GM12878 (cell line): ENCODE measurements around the gene SPATC1L. TPM values are rescaled to one million over a fixed set of nuclear protein-coding genes. Genes with fewer than 3 reads are reported as not detected.

Experiments used
- ATAC-seq: fragments of 200-7000 bp; cut with Tn5 transposase; 3 replicates; pipeline ENCODE4 v1.9.1; 2020; ENCODE audit warnings: mild to moderate bottlenecking, moderate library complexity
- BruUV-seq: library from RNA; stranded (reverse); fragments of 400-500 nt; replicated peaks from 2 replicates; lab custom pipeline; 2021; lab: Mats Ljungman, UMichigan
- CTCF ChIA-PET: fragments of 300-600 bp; sonication (Branson Sonifier 250); formaldehyde crosslinking; extraction: SDS; loops from one replicate; lab custom pipeline; 2021; ENCODE audit warnings: inconsistent platforms; lab: Yijun Ruan, JAX
- POLR2A ChIA-PET: fragments of 350-600 bp; formaldehyde crosslinking; extraction: SDS; loops from one replicate; lab custom pipeline; 2021; ENCODE audit warnings: inconsistent platforms; lab: Charles Lee
- RAD21 ChIA-PET: fragments of 300-600 bp; sonication (Branson Sonifier 250); formaldehyde crosslinking; loops from one replicate; lab custom pipeline; 2023; ENCODE audit warnings: antibody characterized with exemption; ENCODE audit not compliant: unreplicated experiment; lab: Charles Lee
- SMC1A ChIA-PET: fragments of 300-600 bp; sonication (Branson Sonifier 250); formaldehyde crosslinking; loops from one replicate; lab custom pipeline; 2023; ENCODE audit not compliant: unreplicated experiment, uncharacterized antibody; lab: Charles Lee
- DNase-seq: peaks from one replicate; pipeline ENCODE4 v3.0.0-alpha.2; 2011; ENCODE audit warnings: low read depth, low spot score
- FAIRE-seq: peaks from 3 replicates; lab custom pipeline; 2011; peaks lifted over from hg19 to GRCh38; lab: Jason Lieb, UNC
- H2AFZ ChIP-seq: 2 replicates; pipeline ENCODE4 v1.6.0; 2011; ENCODE audit warnings: low read depth, low read length, control low read depth; ENCODE audit not compliant: control insufficient read depth
- H3K27ac ChIP-seq: 2 replicates; pipeline ENCODE4 v1.5.1; 2011; ENCODE audit warnings: control low read depth; ENCODE audit not compliant: control insufficient read depth, insufficient read depth
- H3K27me3 ChIP-seq, 2 experiments: replicated peaks in 1 of 2; 2 replicates each; pipeline versions ENCODE4 v1.6.0 to v1.6.1; 2011; ENCODE audit warnings: low read length in 1 of 2; ENCODE audit not compliant: control insufficient read depth in 2 of 2, insufficient read depth in 2 of 2
- H3K36me3 ChIP-seq, 2 experiments: 2 replicates each; pipeline ENCODE4 v1.5.1; 2011; ENCODE audit warnings: low read length in 1 of 2; ENCODE audit not compliant: control insufficient read depth in 2 of 2, insufficient read depth in 2 of 2
- H3K4me1 ChIP-seq: 2 replicates; pipeline ENCODE4 v1.6.1; 2011; ENCODE audit warnings: mild to moderate bottlenecking, low read length, moderate library complexity, mixed read lengths; ENCODE audit not compliant: control insufficient read depth, insufficient read depth
- H3K4me2 ChIP-seq: 2 replicates; pipeline ENCODE4 v1.6.0; 2011; ENCODE audit warnings: control low read depth; ENCODE audit not compliant: control insufficient read depth, insufficient read depth
- H3K4me3 ChIP-seq: fragments of 200-600 bp; sonication (generic); 2 replicates; pipeline ENCODE4 v1.5.1; 2016
- H3K79me2 ChIP-seq: 2 replicates; pipeline ENCODE4 v1.6.0; 2011; ENCODE audit warnings: low read length; ENCODE audit not compliant: control insufficient read depth, insufficient read depth
- H3K9ac ChIP-seq: 2 replicates; pipeline ENCODE4 v1.8.0; 2011; ENCODE audit warnings: low read length, control low read depth, mixed read lengths; ENCODE audit not compliant: control insufficient read depth, insufficient read depth
- H3K9me3 ChIP-seq: replicated peaks from 3 replicates; pipeline ENCODE4 v1.5.1; 2011; ENCODE audit warnings: mild to moderate bottlenecking, low read length; ENCODE audit not compliant: control insufficient read depth, insufficient read depth
- H4K20me1 ChIP-seq: 2 replicates; pipeline ENCODE4 v1.6.0; 2011; ENCODE audit not compliant: control insufficient read depth, insufficient read depth
- ATF7 ChIP-seq: fragments of 450-650 bp; IDR thresholded peaks from 2 replicates; pipeline ENCODE4 v1.6.1; 2016; ENCODE audit warnings: low read depth, mild to moderate bottlenecking
- BCL11A ChIP-seq: IDR thresholded peaks from 2 replicates; pipeline ENCODE4 v1.6.1; 2011; ENCODE audit warnings: low read depth, low read length
- BMI1 ChIP-seq: fragments of 450-650 bp; IDR thresholded peaks from 2 replicates; pipeline ENCODE4 v1.6.1; 2016; ENCODE audit warnings: mild to moderate bottlenecking, moderate library complexity, borderline replicate concordance
- CBFB ChIP-seq: IDR thresholded peaks from 2 replicates; pipeline ENCODE4 v1.6.1; 2016; ENCODE audit warnings: antibody characterized with exemption, low read depth
- CHD2 ChIP-seq: IDR thresholded peaks from 2 replicates; pipeline ENCODE4 v1.6.1; 2011; ENCODE audit warnings: low read depth, low read length, improper control_type of control experiment, borderline replicate concordance
- GABPA ChIP-seq: IDR thresholded peaks from 2 replicates; pipeline ENCODE4 v1.6.1; 2014; ENCODE audit warnings: antibody characterized with exemption, low read depth, mild to moderate bottlenecking, inconsistent platforms
- HDGF ChIP-seq: fragments of 450-650 bp; IDR thresholded peaks from 2 replicates; pipeline ENCODE4 v1.6.1; 2016; ENCODE audit warnings: antibody characterized with exemption
- JUND ChIP-seq: IDR thresholded peaks from 2 replicates; pipeline ENCODE4 v1.6.1; 2012; ENCODE audit warnings: low read depth, mild to moderate bottlenecking, low read length, improper control_type of control experiment, moderate library complexity
- KDM1A ChIP-seq: fragments of 200-600 bp; sonication (generic); IDR thresholded peaks from 2 replicates; pipeline ENCODE4 v1.6.1; 2016; ENCODE audit warnings: borderline replicate concordance
- MXI1 ChIP-seq: fragments of 150-350 bp; IDR thresholded peaks from 2 replicates; pipeline ENCODE4 v1.6.1; 2011; ENCODE audit warnings: low read depth, mild to moderate bottlenecking, inconsistent platforms, low read length, improper control_type of control experiment
- NBN ChIP-seq: fragments of 450-650 bp; IDR thresholded peaks from 2 replicates; pipeline ENCODE4 v1.6.1; 2016
- PML ChIP-seq: IDR thresholded peaks from 2 replicates; pipeline ENCODE4 v1.6.1; 2012; ENCODE audit warnings: low read length, inconsistent platforms
- RCOR1 ChIP-seq: conservative IDR thresholded peaks from 2 replicates; pipeline ENCODE4 v1.6.1; 2012; ENCODE audit warnings: low read depth, low read length, improper control_type of control experiment
- RELA ChIP-seq: fragments of 450-650 bp; IDR thresholded peaks from 2 replicates; pipeline ENCODE4 v1.8.0; 2014; ENCODE audit warnings: borderline replicate concordance; ENCODE audit not compliant: partially characterized antibody
- RUNX3 ChIP-seq: IDR thresholded peaks from 2 replicates; pipeline ENCODE4 v1.6.1; 2012; ENCODE audit warnings: low read length, inconsistent platforms
- SREBF1 ChIP-seq: IDR thresholded peaks from 2 replicates; pipeline ENCODE4 v1.6.1; 2012; ENCODE audit warnings: mild to moderate bottlenecking, low read length
- TARDBP ChIP-seq: IDR thresholded peaks from 2 replicates; pipeline ENCODE4 v1.6.1; 2016; ENCODE audit warnings: borderline replicate concordance
- ZNF274 ChIP-seq: IDR thresholded peaks from one replicate; pipeline ENCODE4 v1.8.0; 2011; ENCODE audit not compliant: insufficient read length, insufficient read depth
- ZZZ3 ChIP-seq: IDR thresholded peaks from 2 replicates; pipeline ENCODE4 v1.6.1; 2011; ENCODE audit warnings: low read depth; ENCODE audit not compliant: control insufficient read depth, insufficient read length
- WGBS: methylation state at CpG from one replicate; pipeline ENCODE4 v1.1.6; 2016; ENCODE audit warnings: low lambda C conversion rate; ENCODE audit not compliant: insufficient replicate concordance, insufficient coverage; ENCODE audit errors: missing lambda C conversion rate; 5-methylcytosine and 5-hydroxymethylcytosine counted together
- in situ Hi-C: fragments of 300-500 bp; cut with MboI; formaldehyde crosslinking; loops from 9 replicates; pipeline ENCODE4 v1.14.3; 2018; ENCODE audit warnings: mixed read lengths
- intact Hi-C: fragments of 100-400 bp; cut with micrococcal nuclease; formaldehyde crosslinking; loops from one replicate; pipeline ENCODE4 v1.14.2; 2022; ENCODE audit not compliant: unreplicated experiment
- polyA plus RNA-seq, 11 experiments: library from polyadenylated mRNA; depleted of rRNA in 4 of 11; unstranded in 6 of 11; stranded (reverse) in 5 of 11; fragments of >200 nt; fragmentation: Nextera tagmentation in 4 of 11; fragmentation: Illumina TruSeq in 1 of 11; extraction: Ambion mirVana in 4 of 11; extraction: Trizol in 1 of 11; gene quantifications; 1 replicate in 1 of 11; 2 replicates in 10 of 11; pipeline versions ENCODE4 v1.2.1 to v1.2.3, GENCODE V29; 2011 to 2016; ENCODE audit warnings: inconsistent platforms in 2 of 11, missing spikeins in 2 of 11, low read depth in 1 of 11
- total RNA-seq, 4 experiments: library from RNA; depleted of rRNA in 3 of 4; stranded (reverse); fragments of >200 nt in 3 of 4; fragmentation: Illumina TruSeq in 1 of 4; extraction: Trizol in 1 of 4; gene quantifications; 2 replicates each; pipeline versions ENCODE4 v1.2.1 to v1.2.3, GENCODE V29; 2013 to 2021
- TF ChIP-seq, protein P1 (sequence below): IDR thresholded peaks from 2 replicates; pipeline ENCODE4 v1.6.1; 2011; ENCODE audit warnings: low read depth, mild to moderate bottlenecking, low read length, moderate library complexity, borderline replicate concordance; ENCODE audit errors: extremely low read depth
- TF ChIP-seq, protein P2 (sequence below): fragments of 450-650 bp; IDR thresholded peaks from 2 replicates; pipeline ENCODE4 v1.6.1; 2016; ENCODE audit warnings: mild to moderate bottlenecking

Gene SPATC1L
- total and polyA plus RNA-seq, 10 of the 15 experiments (the other 5 are each of a cell fraction or from before 2014, with no cell fraction given): 1.4 to 16.0 (median 7.0) TPM; not detected in 2

DNA sequence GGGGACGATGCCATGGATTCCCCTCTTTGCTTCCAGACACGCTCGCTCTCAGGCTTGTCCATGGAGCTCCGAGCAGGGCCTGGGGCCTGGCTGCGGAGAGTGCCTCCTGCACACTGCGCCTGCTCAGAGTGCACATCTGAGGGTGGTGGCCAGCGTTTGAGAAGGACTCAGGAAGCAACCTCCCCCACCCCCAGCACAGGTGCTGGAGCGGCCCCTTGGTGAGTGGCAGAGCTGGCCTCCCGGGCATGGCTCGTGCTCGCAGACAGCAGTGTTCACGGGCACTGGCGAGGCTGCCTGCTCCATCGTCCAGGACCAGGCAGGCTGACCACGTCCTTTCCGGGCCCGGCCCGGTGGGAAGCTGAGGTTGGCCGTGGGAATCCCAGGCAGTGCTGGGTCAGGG is 2.8 kb downstream of the SPATC1L start (continued):
- TF ChIP-seq, protein P1, sequence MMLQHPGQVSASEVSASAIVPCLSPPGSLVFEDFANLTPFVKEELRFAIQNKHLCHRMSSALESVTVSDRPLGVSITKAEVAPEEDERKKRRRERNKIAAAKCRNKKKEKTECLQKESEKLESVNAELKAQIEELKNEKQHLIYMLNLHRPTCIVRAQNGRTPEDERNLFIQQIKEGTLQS: no peak
- TF ChIP-seq ZZZ3 (no peak), PML (no peak), KDM1A (no peak), JUND (no peak), ATF7 (no peak), NBN (no peak), ZNF274 (no peak)

DNA sequence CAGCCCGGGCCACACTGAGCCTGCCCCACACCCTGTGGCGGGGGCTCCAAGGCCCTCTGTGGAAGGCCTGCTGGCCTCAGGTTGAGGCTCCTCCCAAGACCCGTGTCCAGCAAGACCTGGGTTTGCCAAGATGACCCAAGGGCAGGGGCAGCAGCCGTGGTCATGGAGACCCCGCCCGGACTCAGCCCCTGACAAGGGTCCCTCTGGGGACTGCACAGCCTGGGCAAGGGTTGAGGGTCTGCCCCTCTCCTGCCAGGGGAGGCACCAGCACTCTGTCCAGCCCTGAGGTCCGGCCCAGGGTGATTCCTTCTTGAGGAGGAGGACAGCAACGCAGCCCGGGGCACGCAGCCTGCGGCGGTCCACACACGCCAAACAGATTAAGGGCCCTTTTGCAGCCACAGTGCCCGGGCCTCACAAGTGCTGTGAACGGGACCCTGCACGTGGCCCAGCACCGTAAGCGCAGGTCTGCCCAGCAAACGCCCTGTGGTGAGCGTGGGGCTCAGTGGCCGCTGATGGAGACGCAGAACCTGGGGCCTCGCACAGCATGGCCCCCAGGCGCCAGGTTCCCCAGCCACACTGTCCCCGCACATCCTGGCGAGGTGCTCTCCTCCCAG is 3.4 kb downstream of the SPATC1L start:
- ATAC-seq (no peak), DNase-seq (no peak), FAIRE-seq (no peak)
- ChIA-PET POLR2A (no interaction called here), RAD21 (no interaction called here), CTCF (no interaction called here), SMC1A (no interaction called here)
- BruUV-seq: no TSS peak
- in situ Hi-C loops: no loop called here
- Histone ChIP-seq H3K36me3 (no peaks in the 10 kb centered on the region), H4K20me1 (no peaks in the 10 kb centered on the region), H3K27ac (no peak overlapping the region), H3K9me3 (no peaks in the 10 kb centered on the region), H3K9ac (no peak overlapping the region), H3K27me3 (no peaks in the 10 kb centered on the region), H3K79me2 (no peaks in the 10 kb centered on the region), H3K4me3 (no peak overlapping the region), H2AFZ (no peak overlapping the region), H3K4me1 (no peaks in the 10 kb centered on the region; the same call in 1 of the 2 replicates), H3K4me2 (no peak overlapping the region)
- intact Hi-C loops: no loop called here
- TF ChIP-seq SREBF1 (no peak), CHD2 (no peak), CBFB (no peak), BCL11A (no peak), TARDBP (no peak), NBN (no peak), RCOR1 (no peak), RUNX3 (no peak), MXI1 (no peak), RELA (no peak), HDGF (no peak), GABPA (no peak), BMI1 (no peak)
- TF ChIP-seq, protein P2, sequence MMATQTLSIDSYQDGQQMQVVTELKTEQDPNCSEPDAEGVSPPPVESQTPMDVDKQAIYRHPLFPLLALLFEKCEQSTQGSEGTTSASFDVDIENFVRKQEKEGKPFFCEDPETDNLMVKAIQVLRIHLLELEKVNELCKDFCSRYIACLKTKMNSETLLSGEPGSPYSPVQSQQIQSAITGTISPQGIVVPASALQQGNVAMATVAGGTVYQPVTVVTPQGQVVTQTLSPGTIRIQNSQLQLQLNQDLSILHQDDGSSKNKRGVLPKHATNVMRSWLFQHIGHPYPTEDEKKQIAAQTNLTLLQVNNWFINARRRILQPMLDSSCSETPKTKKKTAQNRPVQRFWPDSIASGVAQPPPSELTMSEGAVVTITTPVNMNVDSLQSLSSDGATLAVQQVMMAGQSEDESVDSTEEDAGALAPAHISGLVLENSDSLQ: no peak
- WGBS: 89% methylated on average over 26 of the region's 26 CpGs
